Tibial nerve (tissue), 4 donors: Measurements from ENCODE around the gene ADAMTS3. TPM values are rescaled to one million over a fixed set of nuclear protein-coding genes. Genes with fewer than 3 reads are reported as not detected.

Source experiments
- DNase-seq, 2 donors: peaks; one replicate each; pipeline ENCODE4 v3.0.0-alpha.2; 2019; ENCODE audit warnings: low spot score in 2 of 2
- H3K27ac ChIP-seq, 4 donors: fragments of 200-600 bp; sonication (generic) in 3 of 4; one replicate each; pipeline ENCODE4 v1.5.1; 2017 to 2019; ENCODE audit warnings: mild to moderate bottlenecking in 1 of 4
- H3K27me3 ChIP-seq, 2 donors: fragments of 200-600 bp; sonication (generic) in 1 of 2; one replicate each; pipeline versions ENCODE4 v1.5.1 to v1.6.0; 2017 to 2019
- H3K36me3 ChIP-seq, 3 donors: fragments of 200-600 bp; sonication (generic); one replicate each; pipeline ENCODE4 v1.5.1; 2018 to 2019
- H3K4me1 ChIP-seq, 4 donors: fragments of 200-600 bp; sonication (generic) in 3 of 4; one replicate each; pipeline ENCODE4 v1.5.1; 2017 to 2019
- H3K4me3 ChIP-seq, 4 donors: fragments of 200-600 bp; sonication (generic) in 3 of 4; one replicate each; pipeline ENCODE4 v1.5.1; 2017 to 2019; ENCODE audit warnings: mild to moderate bottlenecking in 1 of 4, moderate library complexity in 1 of 4
- H3K9me3 ChIP-seq, 4 donors: fragments of 200-600 bp; sonication (generic) in 3 of 4; one replicate each; pipeline ENCODE4 v1.5.1; 2017 to 2019
- EP300 ChIP-seq, 2 donors: sonication (generic); formaldehyde crosslinking; IDR thresholded peaks; one replicate each; pipeline ENCODE4 v1.6.1; 2017; ENCODE audit warnings: antibody characterized with exemption in 2 of 2, mild to moderate bottlenecking in 1 of 2
- POLR2A ChIP-seq, 2 donors: fragments of 450-650 bp; IDR thresholded peaks; one replicate each; pipeline ENCODE4 v1.6.1; 2017; ENCODE audit warnings: antibody characterized with exemption in 2 of 2, mild to moderate bottlenecking in 2 of 2, moderate library complexity in 2 of 2
- WGBS, 2 donors: methylation state at CpG; one replicate each; pipeline ENCODE4 v1.1.5; 2018; 5-methylcytosine and 5-hydroxymethylcytosine counted together
- total RNA-seq, 4 donors: library from RNA; depleted of rRNA; stranded (reverse); fragments of >200 nt; gene quantifications; one replicate each; pipeline ENCODE4 v1.1.0, GENCODE V29; 2016
- TF ChIP-seq, protein P1 (sequence below), 5 experiments: fragments of 200-600 bp in 3 of 5; fragments of 450-650 bp in 2 of 5; sonication (generic) in 3 of 5; IDR thresholded peaks; one replicate each; pipeline ENCODE4 v1.5.1; 2016 to 2019; ENCODE audit warnings: antibody characterized with exemption in 5 of 5, mild to moderate bottlenecking in 3 of 5, moderate library complexity in 2 of 5

The ADAMTS3 gene
- total RNA-seq, 4 donors from 2014 or later, result 1.7 to 4.3 (median 2.4) TPM

GRCh38 chr4:72365981-72366380 is 203.0 kb downstream of the ADAMTS3 start:
- Histone ChIP-seq H3K9me3 (no peaks in the 10 kb centered on the region), H3K27me3 (no peaks in the 10 kb centered on the region)
- 57 to 66% methylated on average over 4 of the region's 4 CpGs for WGBS, 2 donors

DNA sequence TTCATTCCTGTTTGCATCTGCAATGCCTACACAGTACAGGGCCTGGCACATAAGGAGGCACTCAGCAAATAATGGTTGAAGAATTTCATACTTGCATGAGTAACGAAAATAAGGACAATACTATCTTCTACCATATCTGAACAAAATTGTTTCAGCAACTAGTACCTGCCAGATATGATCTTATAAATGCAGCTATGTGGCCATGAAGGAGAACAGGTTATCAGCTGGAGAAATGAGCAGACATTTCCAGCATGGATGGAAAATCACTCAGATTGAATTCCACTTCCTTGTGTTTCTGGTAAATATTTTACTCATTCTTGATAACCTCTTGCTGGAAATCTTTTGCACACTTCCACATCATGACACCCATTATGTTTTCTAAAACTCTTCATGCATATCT is 204.0 kb downstream of the ADAMTS3 start:
- no peak for DNase-seq
- TF ChIP-seq EP300 (IDR thresholded peaks at IDR 0.05) (no peak), POLR2A (IDR thresholded peaks at IDR 0.05) (no peak)
- TF ChIP-seq, protein P1, sequence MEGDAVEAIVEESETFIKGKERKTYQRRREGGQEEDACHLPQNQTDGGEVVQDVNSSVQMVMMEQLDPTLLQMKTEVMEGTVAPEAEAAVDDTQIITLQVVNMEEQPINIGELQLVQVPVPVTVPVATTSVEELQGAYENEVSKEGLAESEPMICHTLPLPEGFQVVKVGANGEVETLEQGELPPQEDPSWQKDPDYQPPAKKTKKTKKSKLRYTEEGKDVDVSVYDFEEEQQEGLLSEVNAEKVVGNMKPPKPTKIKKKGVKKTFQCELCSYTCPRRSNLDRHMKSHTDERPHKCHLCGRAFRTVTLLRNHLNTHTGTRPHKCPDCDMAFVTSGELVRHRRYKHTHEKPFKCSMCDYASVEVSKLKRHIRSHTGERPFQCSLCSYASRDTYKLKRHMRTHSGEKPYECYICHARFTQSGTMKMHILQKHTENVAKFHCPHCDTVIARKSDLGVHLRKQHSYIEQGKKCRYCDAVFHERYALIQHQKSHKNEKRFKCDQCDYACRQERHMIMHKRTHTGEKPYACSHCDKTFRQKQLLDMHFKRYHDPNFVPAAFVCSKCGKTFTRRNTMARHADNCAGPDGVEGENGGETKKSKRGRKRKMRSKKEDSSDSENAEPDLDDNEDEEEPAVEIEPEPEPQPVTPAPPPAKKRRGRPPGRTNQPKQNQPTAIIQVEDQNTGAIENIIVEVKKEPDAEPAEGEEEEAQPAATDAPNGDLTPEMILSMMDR (IDR thresholded peaks at IDR 0.05), result no peak
- WGBS, 2 donors, result 34 to 47% methylated on average over 1 of the region's 1 CpG
- no peaks in the 10 kb centered on the region for H3K36me3 ChIP-seq
- no peaks in the 10 kb centered on the region for H3K27me3 ChIP-seq
- peaks cover 0 to 9% (median 0%) of the 10 kb centered on the region in 4 donors for H3K4me1 ChIP-seq
- no peak overlapping the region for H3K4me3 ChIP-seq
- H3K9me3 ChIP-seq, result no peaks in the 10 kb centered on the region
- H3K27ac ChIP-seq, result no peak overlapping the region

More at GRCh38 chr4:72365981-72366380, 203.0 kb downstream of the ADAMTS3 start:
- no peak for TF ChIP-seq EP300 (IDR thresholded peaks at IDR 0.05)
- TF ChIP-seq, protein P1 (IDR thresholded peaks at IDR 0.05), result no peak
- no peak for TF ChIP-seq POLR2A (IDR thresholded peaks at IDR 0.05)
- H3K4me3 ChIP-seq, result no peak overlapping the region
- peaks cover 0 to 9% (median 0%) of the 10 kb centered on the region in 4 donors for H3K4me1 ChIP-seq
- H3K36me3 ChIP-seq, result no peaks in the 10 kb centered on the region
- H3K27ac ChIP-seq, result no peak overlapping the region
- DNase-seq, result no peak

DNA sequence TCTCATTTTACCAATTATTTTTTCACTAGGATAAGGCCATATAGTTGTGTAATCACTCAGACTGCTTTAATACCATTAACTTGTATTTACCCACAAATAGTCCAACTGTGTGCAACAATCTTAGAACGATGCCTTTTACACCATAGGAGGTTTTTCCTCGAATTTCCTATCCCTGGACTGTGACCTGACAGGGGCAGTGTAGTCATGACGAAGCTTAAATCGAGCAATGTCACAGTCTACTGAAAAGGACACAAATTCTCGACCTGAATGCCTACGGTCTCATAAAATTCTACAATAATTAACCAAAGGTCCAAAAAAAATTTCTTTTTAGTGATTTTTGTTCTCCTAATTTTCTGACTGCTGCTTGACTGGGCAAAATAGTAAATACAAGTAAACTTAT is 208.9 kb downstream of the ADAMTS3 start:
- no peak for DNase-seq
- no peak overlapping the region for H3K27ac ChIP-seq
- H3K9me3 ChIP-seq, result no peaks in the 10 kb centered on the region
- WGBS, 2 donors, result 83 to 88% methylated on average over 6 of the region's 6 CpGs
- TF ChIP-seq POLR2A (IDR thresholded peaks at IDR 0.05) (no peak), EP300 (IDR thresholded peaks at IDR 0.05) (no peak)
- TF ChIP-seq, protein P1 (IDR thresholded peaks at IDR 0.05), result no peak
- H3K4me3 ChIP-seq, result no peak overlapping the region
- H3K4me1 ChIP-seq, result no peaks in the 10 kb centered on the region
- no peaks in the 10 kb centered on the region for H3K27me3 ChIP-seq
- no peaks in the 10 kb centered on the region for H3K36me3 ChIP-seq

DNA sequence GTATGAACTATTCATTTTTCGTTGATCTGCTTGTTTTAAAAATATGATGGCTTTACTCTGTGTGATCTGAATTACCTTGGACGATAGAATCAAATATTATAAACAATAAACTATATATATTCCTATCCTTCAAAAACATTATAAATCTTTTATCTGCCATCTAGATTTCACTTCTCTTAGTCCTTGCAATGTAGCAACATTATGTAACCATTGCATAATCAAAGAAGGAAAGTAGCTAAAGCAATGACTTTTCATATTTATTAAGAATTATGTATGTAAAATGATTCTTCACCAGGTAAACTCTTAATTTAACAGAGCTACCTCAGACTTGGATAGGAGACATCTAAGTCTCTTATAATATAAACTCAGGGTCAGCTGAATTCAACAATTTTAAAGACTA is 210.5 kb downstream of the ADAMTS3 start:
- no peak overlapping the region for H3K27ac ChIP-seq
- no peak for DNase-seq
- no peaks in the 10 kb centered on the region for H3K36me3 ChIP-seq
- no peak overlapping the region for H3K4me3 ChIP-seq
- no peaks in the 10 kb centered on the region for H3K4me1 ChIP-seq
- 73 to 81% methylated on average over 2 of the region's 2 CpGs for WGBS, 2 donors
- H3K27me3 ChIP-seq, result no peaks in the 10 kb centered on the region
- TF ChIP-seq POLR2A (IDR thresholded peaks at IDR 0.05) (no peak), EP300 (IDR thresholded peaks at IDR 0.05) (no peak)
- no peaks in the 10 kb centered on the region for H3K9me3 ChIP-seq

DNA sequence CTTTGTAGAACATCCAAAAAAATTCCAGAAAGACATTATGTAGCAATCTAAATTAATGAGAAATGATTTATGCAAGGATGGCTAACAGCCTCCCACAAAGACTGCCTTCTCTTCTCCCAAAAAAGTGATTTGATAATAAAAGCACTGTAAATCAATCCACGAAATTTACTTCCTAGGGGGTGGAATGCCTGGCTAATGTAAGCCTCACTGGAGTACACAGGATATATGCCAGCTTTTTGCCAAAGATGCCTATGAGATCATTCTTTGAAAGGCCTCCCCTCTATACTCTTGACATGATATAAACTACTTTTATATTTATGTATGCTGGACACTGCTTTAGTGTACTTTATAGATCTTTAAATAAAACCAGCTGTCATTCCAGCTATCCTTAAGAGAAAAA is 211.1 kb downstream of the ADAMTS3 start:
- 20 to 38% methylated on average over 1 of the region's 1 CpG for WGBS, 2 donors
- Histone ChIP-seq H3K27me3 (no peaks in the 10 kb centered on the region), H3K36me3 (no peaks in the 10 kb centered on the region), H3K9me3 (no peaks in the 10 kb centered on the region), H3K4me3 (no peak overlapping the region), H3K4me1 (no peaks in the 10 kb centered on the region), H3K27ac (no peak overlapping the region)
- TF ChIP-seq EP300 (IDR thresholded peaks at IDR 0.05) (no peak), POLR2A (IDR thresholded peaks at IDR 0.05) (no peak)
- TF ChIP-seq, protein P1 (IDR thresholded peaks at IDR 0.05), result no peak
- no peak for DNase-seq

GRCh38 chr4:72352711-72353110 is 216.3 kb downstream of the ADAMTS3 start:
- Histone ChIP-seq H3K27me3 (no peaks in the 10 kb centered on the region), H3K36me3 (no peaks in the 10 kb centered on the region), H3K4me1 (no peaks in the 10 kb centered on the region), H3K9me3 (no peaks in the 10 kb centered on the region), H3K27ac (no peak overlapping the region), H3K4me3 (no peak overlapping the region)
- no peak for DNase-seq
- 57 to 62% methylated on average over 4 of the region's 4 CpGs for WGBS, 2 donors
- TF ChIP-seq EP300 (IDR thresholded peaks at IDR 0.05), result no peak
- TF ChIP-seq, protein P1 (IDR thresholded peaks at IDR 0.05), result no peak
- TF ChIP-seq POLR2A (IDR thresholded peaks at IDR 0.05), result no peak
